Measurements from ENCODE around the gene WWOX.

Gene WWOX

DNA sequence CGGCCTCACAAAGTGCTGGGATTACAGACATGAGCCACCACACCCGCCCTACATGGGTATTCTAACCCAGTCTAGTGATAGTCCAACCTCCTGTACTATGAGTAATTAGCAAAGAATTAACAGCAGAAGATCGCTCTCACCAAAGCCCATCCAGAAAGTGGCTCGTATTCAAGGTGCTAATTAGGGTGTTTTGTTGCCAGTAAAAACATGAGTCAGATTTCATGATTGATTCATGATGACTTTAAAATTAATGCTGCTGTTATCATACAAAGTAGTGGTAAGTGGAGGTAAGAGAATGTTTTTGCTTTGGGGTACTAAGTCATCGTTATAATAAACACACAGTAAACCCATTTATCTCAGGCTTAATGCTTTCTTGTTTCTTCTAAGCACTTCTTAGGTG lies 428.8 kb downstream of the WWOX start:
- POLR2A ChIA-PET, result no interaction called here

DNA sequence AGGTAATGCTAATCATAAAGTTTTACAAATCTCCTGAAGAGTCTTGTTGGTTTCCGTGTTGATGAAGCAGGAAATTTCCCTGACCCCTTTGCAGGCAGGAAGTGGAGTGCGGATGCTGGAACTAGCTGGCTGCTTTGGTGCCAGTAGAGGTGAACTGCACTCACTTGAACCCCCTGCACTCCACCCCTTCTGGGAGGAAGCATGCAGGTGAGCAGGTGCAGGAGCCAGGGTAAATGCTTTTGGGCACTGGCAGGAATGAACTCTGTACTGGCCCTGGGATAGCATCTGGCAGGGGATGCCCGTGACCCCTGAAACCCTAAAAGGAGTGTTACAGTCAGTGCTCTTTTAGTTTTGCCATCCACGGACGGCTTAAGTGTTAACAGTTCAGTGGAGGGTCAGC lies 430.4 kb downstream of the WWOX start:
- CTCF ChIA-PET, result no interaction called here
- POLR2A ChIA-PET, result no interaction called here
- H3K4me3 ChIP-seq (ENCODE audit: low read depth, low read length), result no peak overlapping the region
- no peak for DNase-seq (ENCODE audit: low read depth, low spot score)
- TF ChIP-seq, protein P1, sequence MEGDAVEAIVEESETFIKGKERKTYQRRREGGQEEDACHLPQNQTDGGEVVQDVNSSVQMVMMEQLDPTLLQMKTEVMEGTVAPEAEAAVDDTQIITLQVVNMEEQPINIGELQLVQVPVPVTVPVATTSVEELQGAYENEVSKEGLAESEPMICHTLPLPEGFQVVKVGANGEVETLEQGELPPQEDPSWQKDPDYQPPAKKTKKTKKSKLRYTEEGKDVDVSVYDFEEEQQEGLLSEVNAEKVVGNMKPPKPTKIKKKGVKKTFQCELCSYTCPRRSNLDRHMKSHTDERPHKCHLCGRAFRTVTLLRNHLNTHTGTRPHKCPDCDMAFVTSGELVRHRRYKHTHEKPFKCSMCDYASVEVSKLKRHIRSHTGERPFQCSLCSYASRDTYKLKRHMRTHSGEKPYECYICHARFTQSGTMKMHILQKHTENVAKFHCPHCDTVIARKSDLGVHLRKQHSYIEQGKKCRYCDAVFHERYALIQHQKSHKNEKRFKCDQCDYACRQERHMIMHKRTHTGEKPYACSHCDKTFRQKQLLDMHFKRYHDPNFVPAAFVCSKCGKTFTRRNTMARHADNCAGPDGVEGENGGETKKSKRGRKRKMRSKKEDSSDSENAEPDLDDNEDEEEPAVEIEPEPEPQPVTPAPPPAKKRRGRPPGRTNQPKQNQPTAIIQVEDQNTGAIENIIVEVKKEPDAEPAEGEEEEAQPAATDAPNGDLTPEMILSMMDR (IDR thresholded peaks at IDR 0.05; ENCODE audit: insufficient read depth, low read length, missing control alignments), result no peak

More for the DNA sequence above, 428.8 kb downstream of the WWOX start:
- no peak for DNase-seq (ENCODE audit: low read depth, low spot score)
- no peak overlapping the region for H3K4me3 ChIP-seq (ENCODE audit: low read depth, low read length)
- TF ChIP-seq, protein P1 (IDR thresholded peaks at IDR 0.05; ENCODE audit: insufficient read depth, low read length, missing control alignments), result no peak
- CTCF ChIA-PET, result no interaction called here

DNA sequence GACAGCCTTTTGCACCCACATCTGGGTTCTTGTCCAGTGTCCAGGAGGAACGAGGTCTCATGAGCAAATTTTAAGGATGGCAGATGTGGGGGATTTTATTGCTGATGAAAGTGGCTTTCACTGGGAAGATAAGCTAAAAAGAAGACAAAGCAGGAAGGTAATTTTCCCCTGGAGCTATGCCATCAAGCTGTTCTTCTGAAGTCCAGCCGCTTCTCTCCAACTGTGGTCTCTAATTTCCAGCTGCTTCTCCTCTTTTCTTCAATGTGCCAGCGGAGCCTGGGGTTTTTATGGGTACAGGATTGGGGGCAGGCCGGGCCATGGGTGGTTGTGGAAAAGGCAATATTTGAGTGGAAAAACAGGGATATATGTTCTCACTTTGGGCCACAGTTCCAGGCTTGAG lies 430.8 kb downstream of the WWOX start:
- no peak overlapping the region for H3K4me3 ChIP-seq (ENCODE audit: low read depth, low read length)
- TF ChIP-seq, protein P1 (IDR thresholded peaks at IDR 0.05; ENCODE audit: insufficient read depth, low read length, missing control alignments), result no peak
- no peak for DNase-seq (ENCODE audit: low read depth, low spot score)
- ChIA-PET POLR2A (no interaction called here), CTCF (no interaction called here)

DNA sequence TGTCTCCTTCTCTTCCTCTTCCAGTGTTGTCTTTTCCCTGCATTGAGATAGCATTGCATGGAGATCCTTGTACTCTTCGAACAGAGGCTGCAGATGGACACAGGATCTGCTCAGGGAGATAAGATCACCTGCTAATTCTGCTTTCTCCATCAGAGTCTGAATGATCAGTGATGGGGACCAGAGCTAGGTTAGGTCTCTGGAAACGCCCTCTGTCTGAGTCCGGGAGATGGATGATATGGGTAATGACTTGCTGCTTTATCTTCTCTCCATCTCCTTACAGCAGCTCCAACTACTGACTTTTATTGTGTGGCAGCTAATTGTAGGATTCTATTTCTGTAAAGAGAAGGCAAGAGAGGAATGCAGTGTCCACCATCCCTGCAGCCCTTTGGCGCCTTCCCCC lies 435.6 kb downstream of the WWOX start:
- no peak for DNase-seq (ENCODE audit: low read depth, low spot score)

DNA sequence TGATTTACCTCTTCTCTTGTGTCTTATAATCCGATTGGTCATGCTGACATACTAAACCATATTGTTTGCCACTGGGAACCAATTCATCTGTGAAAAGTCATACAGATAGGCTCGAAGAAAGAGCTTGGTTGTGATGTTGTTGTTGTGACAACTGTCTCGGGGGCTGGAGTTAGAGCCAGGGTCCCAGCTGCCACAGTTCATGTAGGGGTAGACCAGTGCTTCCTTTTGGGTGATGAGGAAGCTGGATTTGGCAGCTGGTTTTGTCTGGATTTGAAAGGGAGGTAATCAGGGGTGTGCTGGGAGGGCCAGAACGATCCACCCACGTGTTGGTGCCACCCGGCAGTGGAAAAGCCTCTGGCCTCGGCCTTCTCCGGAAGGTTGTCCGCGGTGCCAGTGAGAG lies 438.1 kb downstream of the WWOX start:
- DNase-seq (ENCODE audit: low read depth, low spot score), result no peak
- ChIA-PET POLR2A (no interaction called here), CTCF (no interaction called here)
- TF ChIP-seq, protein P1 (IDR thresholded peaks at IDR 0.05; ENCODE audit: insufficient read depth, low read length, missing control alignments), result no peak
- H3K4me3 ChIP-seq (ENCODE audit: low read depth, low read length), result no peak overlapping the region

More for the DNA sequence above, 435.6 kb downstream of the WWOX start:
- TF ChIP-seq, protein P1 (IDR thresholded peaks at IDR 0.05; ENCODE audit: insufficient read depth, low read length, missing control alignments), result no peak
- CTCF ChIA-PET, result no interaction called here
- no peak overlapping the region for H3K4me3 ChIP-seq (ENCODE audit: low read depth, low read length)
- POLR2A ChIA-PET, result no interaction called here

DNA sequence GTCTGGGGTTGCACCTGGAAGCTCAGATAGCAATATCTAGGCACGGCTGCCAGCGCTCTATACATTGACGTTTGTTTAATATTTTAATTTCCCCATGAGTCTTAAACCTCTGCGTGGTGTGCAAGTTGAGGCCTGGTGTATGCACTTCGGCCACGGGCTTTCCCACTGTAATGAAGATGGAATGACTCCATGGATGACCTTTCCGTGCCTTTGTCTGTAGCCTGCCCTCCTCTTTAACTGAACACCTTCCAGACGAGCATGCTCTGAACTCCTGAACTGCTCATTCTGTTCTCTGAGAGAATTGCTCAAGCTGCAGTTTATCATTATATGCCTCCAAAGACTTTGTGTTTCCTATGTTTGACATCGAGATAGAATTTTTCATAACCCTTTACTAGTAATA lies 438.8 kb downstream of the WWOX start:
- no peak overlapping the region for H3K4me3 ChIP-seq (ENCODE audit: low read depth, low read length)
- POLR2A ChIA-PET, result no interaction called here
- no peak for DNase-seq (ENCODE audit: low read depth, low spot score)
- TF ChIP-seq, protein P1 (IDR thresholded peaks at IDR 0.05; ENCODE audit: insufficient read depth, low read length, missing control alignments), result no peak
- CTCF ChIA-PET, result no interaction called here

All from AG04449 (cell line).